ENCODE measurements around the gene ARID4A. TPM values are rescaled to one million over a fixed set of nuclear protein-coding genes. Genes with fewer than 3 reads are reported as not detected.
A peak's percentile ranks its signal among the peaks of the same experiment; 100 is the strongest.
"Not testable (repeated sequence)": the region's sequence is repeated elsewhere in the genome, so short reads cannot be mapped to it uniquely, and the experiment has no call there.

The ARID4A gene
- total RNA-seq, 2 experiments from 2014 or later: 20.3 to 25.3 TPM

- peaks cover 10% of the 10 kb centered on the region for H3K4me1 Mint-ChIP-seq
- no peaks in the 10 kb centered on the region for H3K9me3 Mint-ChIP-seq (ENCODE audit: low read depth)
- peaks cover 17% of the 10 kb centered on the region for H3K36me3 Mint-ChIP-seq (ENCODE audit: low read depth)
- intact Hi-C loops (cut with DNase I, micrococcal nuclease): no loop called here
- ChIA-PET CTCF (no interaction called here), POLR2A (no interaction called here)
- no peaks in the 10 kb centered on the region for H3K27me3 Mint-ChIP-seq
- no peak for ATAC-seq
- no peak for DNase-seq
- H3K4me3 Mint-ChIP-seq: no peak overlapping the region
- no peak overlapping the region for H3K27ac Mint-ChIP-seq
These were observed 100.5 kb downstream of the ARID4A start for GRCh38 chr14:58398895-58399294.

DNA sequence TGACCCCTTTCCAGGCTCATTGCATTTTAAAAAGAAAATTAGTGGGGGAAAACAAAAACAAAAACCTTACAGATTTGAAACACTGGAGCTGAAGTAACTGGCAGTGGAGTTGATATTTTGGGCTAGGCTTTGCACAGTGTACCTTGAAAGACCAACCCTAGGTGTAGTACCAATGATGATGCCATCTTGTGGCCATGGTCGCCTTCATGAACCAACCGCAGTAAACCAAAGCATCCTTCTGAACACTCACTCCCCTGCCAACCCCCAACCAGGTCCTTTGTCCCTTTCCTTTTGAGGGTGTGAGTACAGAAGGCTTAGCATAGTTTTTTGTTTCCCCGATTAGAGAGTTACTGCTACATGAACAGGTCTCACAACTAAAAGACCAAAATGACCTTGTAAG, 103.2 kb downstream of the ARID4A start:
- ATAC-seq (peak; percentile 47), DNase-seq (peak; percentile 13)
- Mint-ChIP-seq H3K27ac (no peak overlapping the region), H3K4me3 (no peak overlapping the region), H3K27me3 (no peaks in the 10 kb centered on the region), H3K9me3 (ENCODE audit: low read depth) (no peaks in the 10 kb centered on the region), H3K4me1 (peaks cover 1% of the 10 kb centered on the region), H3K36me3 (ENCODE audit: low read depth) (peaks cover 22% of the 10 kb centered on the region)
- POLR2A ChIA-PET: no interaction called here
- intact Hi-C loops (cut with DNase I, micrococcal nuclease): no loop called here
- CTCF ChIA-PET: interaction anchor here (0.7 kb wide), 1 partner anchor 14 kb away, joined by 3 read pairs; no protein-coding TSS in a partner anchor

- no peak overlapping the region for H3K27ac Mint-ChIP-seq
- H3K27me3 Mint-ChIP-seq: no peaks in the 10 kb centered on the region
- ATAC-seq (no peak), DNase-seq (no peak)
- no peaks in the 10 kb centered on the region for H3K4me1 Mint-ChIP-seq
- H3K36me3 Mint-ChIP-seq (ENCODE audit: low read depth): peaks cover 32% of the 10 kb centered on the region
- intact Hi-C loops (cut with DNase I, micrococcal nuclease): no loop called here
- H3K9me3 Mint-ChIP-seq (ENCODE audit: low read depth): no peaks in the 10 kb centered on the region
- H3K4me3 Mint-ChIP-seq: no peak overlapping the region
- CTCF ChIA-PET: interaction anchor here (0.6 kb wide), 1 partner anchor 17 kb away, joined by 3 read pairs; no protein-coding TSS in a partner anchor
- POLR2A ChIA-PET: no interaction called here
These were observed 110.4 kb downstream of the ARID4A start for GRCh38 chr14:58408681-58409215.

- Mint-ChIP-seq H3K27me3 (no peaks in the 10 kb centered on the region), H3K36me3 (ENCODE audit: low read depth) (peaks cover 55% of the 10 kb centered on the region), H3K27ac (no peak overlapping the region), H3K4me1 (peaks cover 18% of the 10 kb centered on the region), H3K9me3 (ENCODE audit: low read depth) (no peaks in the 10 kb centered on the region), H3K4me3 (no peak overlapping the region)
- CTCF ChIA-PET: no interaction called here
- no peak for DNase-seq
- intact Hi-C loops (cut with DNase I, micrococcal nuclease): loop anchor here in 1 of 2 experiments (5.0 kb wide), 1 partner anchor 158 kb away; no protein-coding TSS in a partner anchor
- peak; percentile 55 for ATAC-seq
- POLR2A ChIA-PET: no interaction called here
These were observed 116.5 kb downstream of the ARID4A start for GRCh38 chr14:58414845-58415244.

DNA sequence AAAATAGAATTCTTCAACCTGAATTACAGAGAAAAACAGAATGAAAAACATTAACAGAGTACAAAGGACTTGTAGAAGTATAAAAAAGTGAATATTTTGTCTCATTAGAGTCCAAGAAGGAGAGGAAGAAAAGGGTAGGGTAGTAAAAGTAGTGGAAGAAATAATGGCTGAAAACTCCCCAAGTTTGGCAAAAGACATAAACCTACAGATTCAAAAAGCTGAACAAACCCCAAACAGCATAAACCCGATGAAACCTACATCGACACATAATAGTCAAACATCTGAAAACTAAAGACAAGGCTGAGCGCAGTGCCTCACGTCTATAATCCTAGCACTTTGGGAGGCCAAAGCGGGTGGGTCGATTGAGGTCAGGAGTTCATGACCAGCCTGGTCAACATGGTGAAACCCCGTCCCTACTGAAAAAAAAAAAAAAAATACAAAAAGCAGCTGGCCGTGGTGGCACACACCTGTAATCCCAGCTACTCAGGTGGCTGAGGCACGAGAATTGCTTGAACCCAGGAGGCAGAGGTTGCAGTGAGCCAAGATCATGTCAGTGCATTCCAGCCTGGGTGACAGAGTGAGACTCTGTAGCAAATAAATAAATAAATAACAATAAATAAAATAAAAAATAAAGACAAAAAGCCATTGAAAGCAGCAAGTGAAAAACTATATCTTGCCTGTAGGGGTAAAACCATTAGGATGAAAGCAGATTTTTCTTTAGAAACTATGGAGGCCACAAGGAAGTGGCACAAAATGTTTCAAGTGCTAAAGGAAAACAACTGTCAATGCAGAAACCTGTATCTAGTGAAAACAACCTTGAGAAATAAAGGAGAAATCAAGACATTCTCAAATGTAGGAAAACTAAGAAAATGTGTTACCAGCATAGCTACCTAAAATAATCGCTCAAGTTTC, 117.5 kb downstream of the ARID4A start:
- ChIA-PET CTCF (no interaction called here), POLR2A (no interaction called here)
- Mint-ChIP-seq H3K27ac (no peak overlapping the region), H3K4me1 (peaks cover 18% of the 10 kb centered on the region), H3K4me3 (no peak overlapping the region), H3K9me3 (ENCODE audit: low read depth) (no peaks in the 10 kb centered on the region), H3K27me3 (no peaks in the 10 kb centered on the region), H3K36me3 (ENCODE audit: low read depth) (peaks cover 56% of the 10 kb centered on the region)
- no peak for ATAC-seq
- no peak for DNase-seq
- intact Hi-C loops (cut with DNase I, micrococcal nuclease): loop anchor here in 1 of 2 experiments (5.0 kb wide), 1 partner anchor 159 kb away; no protein-coding TSS in a partner anchor

GRCh38 chr14:58416934-58417333, 118.6 kb downstream of the ARID4A start:
- peaks cover 59% of the 10 kb centered on the region for H3K36me3 Mint-ChIP-seq (ENCODE audit: low read depth)
- H3K9me3 Mint-ChIP-seq (ENCODE audit: low read depth); DNase-seq; POLR2A ChIA-PET; H3K27me3 Mint-ChIP-seq; H3K4me3 Mint-ChIP-seq; H3K27ac Mint-ChIP-seq; ATAC-seq: not testable (repeated sequence)
- H3K4me1 Mint-ChIP-seq: peaks cover 18% of the 10 kb centered on the region
- CTCF ChIA-PET: interaction anchor here (0.7 kb wide), 1 partner anchor 11 kb away, joined by 3 read pairs; the partner anchor contains the start of gene KIAA0586
- intact Hi-C loops (cut with DNase I, micrococcal nuclease): loop anchor here in 1 of 2 experiments (5.0 kb wide), 1 partner anchor 160 kb away; no protein-coding TSS in a partner anchor

Other genes with a start within 250 kb of the ARID4A start
- gene ARMH4, start 146.3 kb upstream of the ARID4A start, total RNA-seq: not detected
- 10 to 100 TPM; 31.2 to 32.3 TPM for gene ACTR10, start 98.4 kb upstream of the ARID4A start, total RNA-seq
- 100 to 1,000 TPM; 342 to 425 TPM for gene PSMA3, start 53.7 kb upstream of the ARID4A start, total RNA-seq
- not detected for gene TOMM20L, start 97.4 kb downstream of the ARID4A start, total RNA-seq
- 100 to 1,000 TPM in 1 of 2 experiments, 10 to 100 TPM in 1; 72.6 to 109 TPM for gene TIMM9, start 129.0 kb downstream of the ARID4A start, total RNA-seq
- gene KIAA0586, start 129.2 kb downstream of the ARID4A start, total RNA-seq: 10 to 100 TPM; 32.0 to 38.4 TPM

All from activated CD4-positive, alpha-beta T cell treated with anti-CD3 and anti-CD28 coated beads for 36 hours (primary cell).